VCaP (cell line): ENCODE measurements around the gene PTPRN2.
A peak's percentile ranks its signal among the peaks of the same experiment; 100 is the strongest.

Experiments used
- H3K27ac ChIP-seq: fragments of 450-650 bp; 2 replicates; pipeline ENCODE4 v1.5.1; 2017
- CTCF ChIP-seq: fragments of 450-650 bp; conservative IDR thresholded peaks from 2 replicates; pipeline ENCODE4 v1.5.1; 2017; ENCODE audit warnings: mild to moderate bottlenecking, moderate library complexity

Gene PTPRN2

GRCh38 chr7:157676456-157677255, 911.0 kb downstream of the PTPRN2 start:
- peak overlapping the region; percentile 22; the same call in 1 of the 2 replicates for H3K27ac ChIP-seq

GRCh38 chr7:157676001-157676400, 911.6 kb downstream of the PTPRN2 start:
- H3K27ac ChIP-seq: no peak overlapping the region
- no peak for TF ChIP-seq CTCF

More at GRCh38 chr7:157676456-157677255, 911.0 kb downstream of the PTPRN2 start:
- TF ChIP-seq CTCF: no peak

- H3K27ac ChIP-seq: no peak overlapping the region
- no peak for TF ChIP-seq CTCF
These were observed 912.1 kb downstream of the PTPRN2 start for GRCh38 chr7:157675427-157675927.

- H3K27ac ChIP-seq: no peak overlapping the region
- TF ChIP-seq CTCF: no peak
These were observed 912.8 kb downstream of the PTPRN2 start for GRCh38 chr7:157674715-157675426.

- no peak overlapping the region for H3K27ac ChIP-seq
- TF ChIP-seq CTCF: no peak
These were observed 913.5 kb downstream of the PTPRN2 start for GRCh38 chr7:157674027-157674714.

GRCh38 chr7:157673573-157673972, 914.0 kb downstream of the PTPRN2 start:
- TF ChIP-seq CTCF: no peak
- H3K27ac ChIP-seq: no peak overlapping the region
